Fibroblast of skin of right quadriceps (primary cell): Measurements from ENCODE around the gene PTPRN2.

Source experiments
- DNase-seq: peaks from one replicate; pipeline ENCODE4 v3.0.0-alpha.2; 2013

The PTPRN2 gene

GRCh38 chr7:158329686-158330085 is 257.9 kb downstream of the PTPRN2 start:
- DNase-seq: no peak

GRCh38 chr7:158329014-158329610 is 258.5 kb downstream of the PTPRN2 start:
- no peak for DNase-seq

- DNase-seq: no peak
Measured at GRCh38 chr7:158328376-158329013, 259.1 kb downstream of the PTPRN2 start.

- no peak for DNase-seq
Measured at GRCh38 chr7:158327571-158328180, 259.9 kb downstream of the PTPRN2 start.

GRCh38 chr7:158327012-158327411 is 260.6 kb downstream of the PTPRN2 start:
- DNase-seq: no peak

GRCh38 chr7:158325530-158326381 is 261.9 kb downstream of the PTPRN2 start:
- no peak for DNase-seq

GRCh38 chr7:158324397-158325360 is 262.9 kb downstream of the PTPRN2 start:
- no peak for DNase-seq

- no peak for DNase-seq
Measured at GRCh38 chr7:158323741-158324396, 263.8 kb downstream of the PTPRN2 start.

- no peak for DNase-seq
Measured at GRCh38 chr7:158322616-158323530, 264.8 kb downstream of the PTPRN2 start.

- DNase-seq: no peak
Measured at GRCh38 chr7:158321936-158322615, 265.5 kb downstream of the PTPRN2 start.

GRCh38 chr7:158321056-158321700 is 266.4 kb downstream of the PTPRN2 start:
- no peak for DNase-seq

- DNase-seq: no peak
Measured at GRCh38 chr7:158320328-158320727, 267.3 kb downstream of the PTPRN2 start.

- no peak for DNase-seq
Measured at GRCh38 chr7:158318511-158318913, 269.1 kb downstream of the PTPRN2 start.

- DNase-seq: no peak
Measured at GRCh38 chr7:158317238-158318205, 270.1 kb downstream of the PTPRN2 start.

GRCh38 chr7:158316466-158317031 is 271.1 kb downstream of the PTPRN2 start:
- DNase-seq: no peak

- no peak for DNase-seq
Measured at GRCh38 chr7:158315881-158316280, 271.7 kb downstream of the PTPRN2 start.

GRCh38 chr7:158315326-158315725 is 272.3 kb downstream of the PTPRN2 start:
- DNase-seq: no peak

- DNase-seq: no peak
Measured at GRCh38 chr7:158314394-158314793, 273.2 kb downstream of the PTPRN2 start.
